Frontal cortex (tissue), 4 donors: ENCODE results near the gene AQP12B. TPM values are rescaled to one million over a fixed set of nuclear protein-coding genes. Genes with fewer than 3 reads are reported as not detected.
"Not testable (repeated sequence)": the region's sequence is repeated elsewhere in the genome, so short reads cannot be mapped to it uniquely, and the experiment has no call there.

Experiments
- DNase-seq, 2 donors: peaks; one replicate each; pipeline ENCODE4 v3.0.0; 2012; ENCODE audit warnings: low spot score in 2 of 2
- FAIRE-seq: peaks from 2 replicates; lab custom pipeline; 2012; peaks lifted over from hg19 to GRCh38; lab: Jason Lieb, UNC
- total RNA-seq: library from RNA; depleted of rRNA; stranded (reverse); fragments of >200 nt; gene quantifications from one replicate; pipeline ENCODE4 v1.2.3, GENCODE V29; 2014
- donor health status: control.
- donor health status: control.
- donor health status: control.

Gene AQP12B
- total RNA-seq, 1 donor from 2014 or later = not detected

GRCh38 chr2:240703417-240704341, 21.0 kb upstream of the AQP12B start:
- DNase-seq (peak in 1 of 2 donors; percentile 24), FAIRE-seq (no peak)

- FAIRE-seq (no peak), DNase-seq (no peak)
Observed at GRCh38 chr2:240702640-240703011, 19.9 kb upstream of the AQP12B start.

GRCh38 chr2:240701736-240702639, 19.3 kb upstream of the AQP12B start:
- FAIRE-seq (no peak), DNase-seq (peak in 1 of 2 donors; percentile 24)

GRCh38 chr2:240701091-240701735, 18.5 kb upstream of the AQP12B start:
- DNase-seq = no peak
- FAIRE-seq = no peak

GRCh38 chr2:240700616-240701015, 17.9 kb upstream of the AQP12B start:
- not testable (repeated sequence) for FAIRE-seq

GRCh38 chr2:240699835-240700234, 17.1 kb upstream of the AQP12B start:
- DNase-seq, FAIRE-seq: not testable (repeated sequence)

More at GRCh38 chr2:240700616-240701015, 17.9 kb upstream of the AQP12B start:
- DNase-seq = not testable (repeated sequence)

- DNase-seq = not testable (repeated sequence)
Observed at GRCh38 chr2:240698852-240699561, 16.3 kb upstream of the AQP12B start.

GRCh38 chr2:240696469-240696868, 13.8 kb upstream of the AQP12B start:
- not testable (repeated sequence) for DNase-seq, FAIRE-seq

More at GRCh38 chr2:240698852-240699561, 16.3 kb upstream of the AQP12B start:
- not testable (repeated sequence) for FAIRE-seq

- FAIRE-seq = not testable (repeated sequence)
Observed at GRCh38 chr2:240695593-240695992, 12.9 kb upstream of the AQP12B start.

GRCh38 chr2:240694304-240694703, 11.6 kb upstream of the AQP12B start:
- FAIRE-seq, DNase-seq: not testable (repeated sequence)

More at GRCh38 chr2:240695593-240695992, 12.9 kb upstream of the AQP12B start:
- not testable (repeated sequence) for DNase-seq

GRCh38 chr2:240692583-240693561, 10.2 kb upstream of the AQP12B start:
- FAIRE-seq, DNase-seq: not testable (repeated sequence)

GRCh38 chr2:240691631-240692420, 9.1 kb upstream of the AQP12B start, which contains the start of gene AQP12A:
Gene AQP12A, plus strand, starts transcription at chr2:240691866. Its CDS starts 48 bp downstream, at chr2:240691914.
- FAIRE-seq, DNase-seq: not testable (repeated sequence)

GRCh38 chr2:240691075-240691427, 8.4 kb upstream of the AQP12B start:
- not testable (repeated sequence) for DNase-seq, FAIRE-seq

GRCh38 chr2:240690421-240691074, 7.9 kb upstream of the AQP12B start:
- not testable (repeated sequence) for FAIRE-seq, DNase-seq

- FAIRE-seq (no peak), DNase-seq (peak in 1 of 2 donors; percentile 1)
Observed at GRCh38 chr2:240689975-240690374, 7.3 kb upstream of the AQP12B start.

GRCh38 chr2:240688553-240688919, 5.9 kb upstream of the AQP12B start:
- FAIRE-seq (no peak), DNase-seq (no peak)
